Caco-2 (cell line): ENCODE data around the gene C6orf132. TPM values are rescaled to one million over a fixed set of nuclear protein-coding genes. Genes with fewer than 3 reads are reported as not detected.

Source experiments
- BruUV-seq: library from RNA; stranded (reverse); fragments of 400-500 nt; replicated peaks from 2 replicates; lab custom pipeline; 2021; lab: Mats Ljungman, UMichigan
- CTCF ChIA-PET: fragments of 300-600 bp; sonication (Branson Sonifier 250); formaldehyde crosslinking; loops from one replicate; lab custom pipeline; 2022; ENCODE audit warnings: antibody characterized with exemption; lab: Charles Lee
- POLR2A ChIA-PET: fragments of 300-600 bp; sonication (Branson Sonifier 250); formaldehyde crosslinking; loops from one replicate; lab custom pipeline; 2022; ENCODE audit warnings: antibody characterized with exemption; lab: Charles Lee
- DNase-seq, 2 experiments: peaks; one replicate each; pipeline versions ENCODE4 v3.0.0 to v3.0.0-alpha.2; 2020 to 2022
- H3K27me3 ChIP-seq: replicated peaks from 2 replicates; pipeline ENCODE4 v1.6.0; 2011; ENCODE audit warnings: low read length; ENCODE audit not compliant: control insufficient read depth, insufficient read depth
- H3K36me3 ChIP-seq: 2 replicates; pipeline ENCODE4 v1.5.1; 2011; ENCODE audit warnings: low read length; ENCODE audit not compliant: control insufficient read depth, insufficient read depth
- H3K4me1 ChIP-seq: fragments of 250-450 bp; sonication (Bioruptor Pico); 2 replicates; pipeline ENCODE4 v1.5.1; 2020; ENCODE audit warnings: mild to moderate bottlenecking
- H3K4me3 ChIP-seq: 2 replicates; pipeline ENCODE4 v1.5.1; 2011; ENCODE audit warnings: low read depth, mild to moderate bottlenecking, control low read depth, low read length
- H3K9me3 ChIP-seq: fragments of 250-450 bp; sonication (Bioruptor Pico); 2 replicates; pipeline ENCODE4 v1.5.1; 2020; ENCODE audit warnings: mild to moderate bottlenecking, moderate library complexity
- H3K27ac Mint-ChIP-seq: one replicate; pipeline ENCODE4 v1.8.0; 2022; ENCODE audit warnings: mixed read lengths; ENCODE audit not compliant: unreplicated experiment
- H3K27me3 Mint-ChIP-seq: one replicate; pipeline ENCODE4 v1.8.0; 2022; ENCODE audit warnings: mixed read lengths; ENCODE audit not compliant: insufficient read depth, unreplicated experiment
- H3K36me3 Mint-ChIP-seq: one replicate; pipeline ENCODE4 v1.8.0; 2022; ENCODE audit warnings: mild to moderate bottlenecking, mixed read lengths; ENCODE audit not compliant: insufficient read depth, unreplicated experiment
- H3K4me1 Mint-ChIP-seq: one replicate; pipeline ENCODE4 v1.8.0; 2022; ENCODE audit warnings: low read depth, mixed read lengths; ENCODE audit not compliant: unreplicated experiment
- H3K4me3 Mint-ChIP-seq: one replicate; pipeline ENCODE4 v1.8.0; 2022; ENCODE audit warnings: mild to moderate bottlenecking, moderate library complexity, mixed read lengths; ENCODE audit not compliant: unreplicated experiment
- H3K9me3 Mint-ChIP-seq: one replicate; pipeline ENCODE4 v1.8.0; 2022; ENCODE audit warnings: mixed read lengths; ENCODE audit not compliant: unreplicated experiment
- CTCF ChIP-seq, 2 experiments: fragments of 200-600 bp in 1 of 2; IDR thresholded peaks; 1 replicate in 1 of 2; 2 replicates in 1 of 2; pipeline versions ENCODE4 v1.5.1 to v1.8.0; 2011 to 2022; ENCODE audit warnings: antibody characterized with exemption in 1 of 2, control low read depth in 1 of 2, inconsistent platforms in 1 of 2, low read depth in 1 of 2, low read length in 1 of 2, mild to moderate bottlenecking in 1 of 2, moderate library complexity in 1 of 2; ENCODE audit not compliant: insufficient read depth in 1 of 2, severe bottlenecking in 1 of 2, unreplicated experiment in 1 of 2
- intact Hi-C: fragments of 100-400 bp; cut with micrococcal nuclease; formaldehyde crosslinking; loops from one replicate; pipeline ENCODE4 v1.10.0; 2022; ENCODE audit not compliant: unreplicated experiment
- total RNA-seq: library from RNA; stranded (reverse); gene quantifications from 2 replicates; pipeline ENCODE4 v1.2.3, GENCODE V29; 2022

Gene C6orf132
- total RNA-seq, 1 experiment from 2014 or later: 56.2 TPM

GRCh38 chr6:42177514-42178364 is 35.3 kb upstream of the C6orf132 start:
- Histone ChIP-seq H3K27me3 (no peaks in the 10 kb centered on the region), H3K4me1 (no peaks in the 10 kb centered on the region), H3K36me3 (no peaks in the 10 kb centered on the region), H3K9me3 (no peaks in the 10 kb centered on the region), H3K4me3 (no peak overlapping the region)
- no peaks in the 10 kb centered on the region for H3K27me3 Mint-ChIP-seq
- no peaks in the 10 kb centered on the region for H3K36me3 Mint-ChIP-seq
- no peak for DNase-seq
- intact Hi-C loops: no loop called here
- H3K4me1 Mint-ChIP-seq: peaks cover 7% of the 10 kb centered on the region
- no peak overlapping the region for H3K27ac Mint-ChIP-seq
- no TSS peak for BruUV-seq
- no peak for TF ChIP-seq CTCF (IDR thresholded peaks at IDR 0.05; ENCODE audit: insufficient read depth in 1 of 2, low read depth in 1 of 2, low read length in 1 of 2, severe bottlenecking in 1 of 2, unreplicated experiment in 1 of 2)
- POLR2A ChIA-PET: no interaction called here
- H3K9me3 Mint-ChIP-seq: no peaks in the 10 kb centered on the region
- CTCF ChIA-PET: no interaction called here
- H3K4me3 Mint-ChIP-seq: no peak overlapping the region

GRCh38 chr6:42176981-42177380 is 34.6 kb upstream of the C6orf132 start:
- Mint-ChIP-seq H3K27me3 (no peaks in the 10 kb centered on the region), H3K27ac (no peak overlapping the region), H3K4me1 (peaks cover 7% of the 10 kb centered on the region), H3K4me3 (no peak overlapping the region), H3K9me3 (no peaks in the 10 kb centered on the region), H3K36me3 (no peaks in the 10 kb centered on the region)
- intact Hi-C loops: no loop called here
- TF ChIP-seq CTCF (IDR thresholded peaks at IDR 0.05; ENCODE audit: insufficient read depth in 1 of 2, low read depth in 1 of 2, low read length in 1 of 2, severe bottlenecking in 1 of 2, unreplicated experiment in 1 of 2): no peak
- CTCF ChIA-PET: no interaction called here
- H3K4me3 ChIP-seq: no peak overlapping the region
- H3K4me1 ChIP-seq: no peaks in the 10 kb centered on the region
- POLR2A ChIA-PET: no interaction called here
- no peaks in the 10 kb centered on the region for H3K27me3 ChIP-seq
- BruUV-seq: no TSS peak
- no peaks in the 10 kb centered on the region for H3K9me3 ChIP-seq
- no peak for DNase-seq
- H3K36me3 ChIP-seq: no peaks in the 10 kb centered on the region

- ChIA-PET CTCF (interaction anchor here (1.0 kb wide), 1 partner anchor 39 kb away, joined by 4 read pairs; no protein-coding TSS in a partner anchor), POLR2A (no interaction called here)
- Histone ChIP-seq H3K36me3 (no peaks in the 10 kb centered on the region), H3K4me3 (no peak overlapping the region), H3K9me3 (no peaks in the 10 kb centered on the region), H3K4me1 (no peaks in the 10 kb centered on the region), H3K27me3 (no peaks in the 10 kb centered on the region)
- Mint-ChIP-seq H3K27ac (no peak overlapping the region), H3K9me3 (no peaks in the 10 kb centered on the region), H3K4me1 (peaks cover 7% of the 10 kb centered on the region), H3K27me3 (no peaks in the 10 kb centered on the region), H3K4me3 (no peak overlapping the region), H3K36me3 (no peaks in the 10 kb centered on the region)
- TF ChIP-seq CTCF (IDR thresholded peaks at IDR 0.05; ENCODE audit: insufficient read depth in 1 of 2, low read depth in 1 of 2, low read length in 1 of 2, severe bottlenecking in 1 of 2, unreplicated experiment in 1 of 2): peak in 1 of 2 experiments; percentile 8
- intact Hi-C loops: no loop called here
- no peak for DNase-seq
- no TSS peak for BruUV-seq
Measured at GRCh38 chr6:42175860-42176259, 33.4 kb upstream of the C6orf132 start.
